GM21447 (cell line): ENCODE data around the gene FGFRL1.
A peak's percentile ranks its signal among the peaks of the same experiment; 100 is the strongest.
"Not testable (repeated sequence)": the region's sequence is repeated elsewhere in the genome, so short reads cannot be mapped to it uniquely, and the experiment has no call there.

Experiments
- ATAC-seq: cut with Tn5 transposase; IDR thresholded peaks from one replicate; pipeline ENCODE4 v1.9.1; 2021; ENCODE audit not compliant: unreplicated experiment

The FGFRL1 gene

DNA sequence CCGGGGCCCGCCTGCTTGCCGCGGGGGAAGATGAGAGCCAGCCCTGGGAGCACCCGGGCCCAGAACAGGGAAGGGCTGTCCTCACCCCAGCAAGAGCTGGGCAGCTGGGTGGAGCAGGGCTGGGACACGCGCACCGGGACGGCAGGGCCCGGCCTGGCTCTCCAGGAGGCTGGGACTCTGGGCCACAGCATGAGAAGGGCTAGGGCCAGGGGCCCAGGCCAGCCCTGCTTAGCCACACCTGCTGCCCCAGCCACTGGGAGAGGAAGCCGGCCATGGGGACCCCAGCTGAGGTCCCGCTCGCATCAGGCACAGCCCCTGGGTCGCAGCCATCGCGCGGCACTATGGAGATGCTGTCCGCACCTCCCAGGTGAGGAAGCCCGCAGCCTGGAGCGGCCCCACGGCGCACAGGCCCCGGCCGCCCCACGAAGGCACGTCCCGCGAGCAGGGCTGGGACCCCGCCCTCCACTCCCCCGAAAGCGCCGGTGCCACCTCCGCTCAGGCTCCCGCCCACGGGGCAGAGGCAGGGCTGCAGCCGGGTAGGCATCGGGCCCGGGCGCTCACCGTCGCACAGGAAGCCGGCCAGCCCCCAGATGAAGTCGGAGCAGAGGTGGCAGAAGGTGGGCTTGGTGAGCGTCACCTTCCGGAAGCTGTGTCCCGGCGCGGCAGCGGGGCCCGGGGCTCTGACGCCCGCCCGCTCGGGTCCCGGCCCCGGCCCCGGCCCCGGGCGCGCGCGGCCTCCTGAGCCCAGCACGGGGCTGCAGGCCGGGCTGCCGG lies 38.6 kb upstream of the FGFRL1 start:
- ATAC-seq: peak; percentile 36

DNA sequence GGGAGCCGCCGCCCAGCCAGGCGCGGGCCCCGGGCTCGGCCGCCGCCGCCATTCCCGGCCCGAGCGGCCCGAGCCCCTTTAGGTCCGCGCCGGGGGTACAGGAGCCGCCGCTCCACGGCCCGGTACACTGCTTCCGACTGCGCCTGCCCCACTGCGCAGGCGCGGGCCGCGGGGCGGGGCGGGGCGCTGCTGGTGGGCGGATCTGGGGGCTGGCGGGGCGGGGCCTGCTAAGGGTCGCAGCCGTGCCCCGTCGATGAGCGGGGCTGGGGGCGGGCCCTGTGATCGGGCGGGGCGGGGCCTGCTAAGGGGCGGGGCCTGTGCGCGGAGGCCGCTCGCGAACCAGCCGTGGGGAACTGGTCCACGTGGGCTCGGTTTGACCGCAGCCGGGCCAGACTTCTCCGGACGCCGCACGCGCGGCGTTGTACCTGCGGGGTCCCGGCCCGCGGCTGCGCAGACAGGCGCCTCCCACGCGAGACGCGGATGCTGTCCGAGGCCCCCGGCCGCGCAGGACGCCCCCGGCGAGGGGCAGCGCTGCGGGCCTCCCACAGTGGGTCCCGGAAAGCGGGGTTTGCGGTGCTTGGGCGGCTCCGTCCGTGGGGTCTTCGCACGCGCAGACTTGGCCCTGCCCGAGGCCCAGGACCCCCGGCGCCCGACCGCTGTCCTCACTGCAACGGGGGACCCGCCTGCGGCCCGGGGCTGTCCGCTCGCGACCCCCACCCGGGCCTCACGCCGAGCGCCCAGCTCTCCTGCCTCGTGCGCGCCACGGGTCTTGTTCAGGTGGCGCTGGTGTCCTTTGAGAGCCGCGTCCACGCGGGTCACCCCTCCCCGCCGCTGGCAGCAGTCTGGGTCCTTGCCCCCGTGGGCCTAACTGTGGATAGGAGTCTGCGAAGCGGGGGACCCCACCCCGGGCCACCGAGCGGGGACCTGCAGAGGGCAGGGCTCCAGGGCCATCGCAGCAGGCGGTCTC lies 37.7 kb upstream of the FGFRL1 start, which contains the start of gene DGKQ:
TSS of gene DGKQ (minus strand) at position 139 of the 967 bp plus-strand sequence. CDS start at position 52, 87 bp downstream.
- ATAC-seq: peak; percentile 59

DNA sequence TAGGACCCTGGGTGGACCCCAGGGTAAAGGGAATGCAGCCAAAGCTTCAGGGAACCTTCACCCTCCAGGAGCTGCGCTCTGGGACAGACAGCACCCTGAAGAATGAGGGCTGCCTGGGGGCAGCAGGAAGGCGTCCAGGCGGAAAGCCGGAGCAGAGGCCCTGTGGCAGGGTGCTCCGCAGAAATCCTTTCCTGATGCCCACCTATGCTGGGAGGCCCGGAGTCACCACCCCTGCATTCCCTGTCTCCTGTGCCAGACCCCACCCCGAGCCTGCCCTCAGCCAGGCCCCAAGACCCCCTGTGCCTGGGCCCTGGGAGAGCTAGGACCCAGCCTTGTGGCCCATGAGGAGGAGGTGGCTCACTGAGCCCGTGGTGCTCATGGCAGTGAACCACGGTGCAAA lies 36.8 kb upstream of the FGFRL1 start:
- no peak for ATAC-seq

DNA sequence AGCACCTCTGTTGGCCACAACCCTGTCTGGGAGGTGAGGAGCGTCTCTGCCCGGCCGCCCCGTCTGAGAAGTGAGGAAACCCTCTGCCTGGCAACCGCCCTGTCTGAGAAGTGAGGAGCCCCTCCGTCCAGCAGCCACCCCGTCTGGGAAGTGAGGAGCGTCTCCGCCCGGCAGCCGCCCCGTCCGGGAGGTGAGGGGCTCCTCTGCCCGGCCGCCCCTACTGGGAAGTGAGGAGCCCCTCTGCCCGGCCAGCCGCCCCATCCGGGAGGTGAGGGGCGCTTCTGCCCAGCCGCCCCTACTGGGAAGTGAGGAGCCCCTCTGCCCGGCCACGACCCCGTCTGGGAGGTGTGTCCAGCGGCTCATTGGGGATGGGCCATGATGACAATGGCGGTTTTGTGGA lies 35.4 kb upstream of the FGFRL1 start:
- not testable (repeated sequence) for ATAC-seq

DNA sequence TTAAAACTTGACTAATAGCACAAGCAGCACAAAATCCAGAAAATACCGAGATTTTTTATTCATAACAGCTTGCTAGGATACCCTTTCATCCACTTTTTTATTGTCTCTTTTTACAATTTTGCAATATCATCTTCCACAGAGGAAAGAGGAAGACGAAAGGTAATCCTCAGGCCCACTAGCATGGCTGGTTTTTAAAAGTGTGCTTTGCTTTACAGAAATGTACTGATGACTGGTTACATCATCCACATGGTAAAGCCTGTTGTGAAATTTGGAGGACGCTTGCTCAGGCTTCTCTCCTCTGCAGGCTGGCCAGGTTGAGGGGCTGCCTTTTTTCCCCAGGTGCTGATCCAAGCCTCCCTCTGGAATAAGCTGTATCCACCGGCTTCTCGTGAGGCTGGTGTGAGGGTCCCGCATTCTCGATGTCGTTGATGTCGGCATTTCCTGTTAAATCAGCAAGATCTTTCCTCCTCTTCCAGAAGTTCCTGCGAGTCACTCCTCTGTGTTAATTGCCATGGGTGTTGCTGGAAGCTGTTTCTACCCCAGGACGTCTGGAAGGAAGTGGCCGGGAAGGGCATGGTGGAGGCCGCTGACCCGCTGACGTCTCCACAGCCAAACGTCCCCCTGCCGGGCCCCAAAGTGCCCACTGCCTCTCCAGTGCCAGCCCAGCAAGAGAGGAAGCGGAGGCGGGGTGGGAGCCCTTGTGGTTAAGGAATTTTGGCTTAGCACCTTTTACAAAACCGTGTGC lies 32.3 kb upstream of the FGFRL1 start:
- ATAC-seq: no peak

DNA sequence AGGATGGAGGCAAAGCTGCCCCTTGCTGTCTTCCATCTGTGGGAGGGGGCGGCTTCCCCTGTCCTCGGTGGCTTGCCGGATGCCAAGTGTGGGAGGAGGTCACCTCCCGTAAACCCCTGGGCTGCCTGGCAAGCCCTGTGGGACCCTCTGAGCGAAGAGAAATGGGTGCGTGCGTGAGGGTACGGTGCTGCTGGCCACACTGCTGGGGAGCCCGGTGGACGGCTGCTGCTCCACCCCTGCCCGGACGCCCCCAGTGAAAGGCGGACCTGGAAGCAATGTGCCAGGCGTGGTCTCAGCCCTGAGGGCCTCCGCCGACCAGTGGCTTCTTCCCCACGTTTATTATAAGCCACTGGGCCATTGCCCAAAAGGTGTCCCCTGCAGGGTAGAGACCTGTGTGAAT lies 29.1 kb upstream of the FGFRL1 start:
- no peak for ATAC-seq

DNA sequence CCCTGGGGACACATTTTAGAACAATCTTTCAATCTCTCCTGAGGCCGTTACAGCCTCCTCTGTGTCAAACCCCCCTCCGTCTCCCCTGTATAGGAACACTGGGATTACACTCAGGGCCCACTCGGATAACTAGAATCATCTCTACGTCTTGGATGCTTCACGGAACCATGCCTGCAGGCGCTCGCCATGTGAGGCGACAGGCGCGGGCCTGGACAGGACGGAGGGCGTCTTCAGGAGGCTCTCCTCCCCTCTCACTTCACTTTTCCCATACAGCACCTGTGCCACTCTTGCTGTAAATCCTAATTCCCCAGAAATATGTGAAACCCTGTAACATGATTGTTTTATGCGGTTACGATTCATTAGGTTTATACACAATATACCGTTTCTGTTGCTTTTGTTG lies 28.6 kb upstream of the FGFRL1 start:
- ATAC-seq: no peak

DNA sequence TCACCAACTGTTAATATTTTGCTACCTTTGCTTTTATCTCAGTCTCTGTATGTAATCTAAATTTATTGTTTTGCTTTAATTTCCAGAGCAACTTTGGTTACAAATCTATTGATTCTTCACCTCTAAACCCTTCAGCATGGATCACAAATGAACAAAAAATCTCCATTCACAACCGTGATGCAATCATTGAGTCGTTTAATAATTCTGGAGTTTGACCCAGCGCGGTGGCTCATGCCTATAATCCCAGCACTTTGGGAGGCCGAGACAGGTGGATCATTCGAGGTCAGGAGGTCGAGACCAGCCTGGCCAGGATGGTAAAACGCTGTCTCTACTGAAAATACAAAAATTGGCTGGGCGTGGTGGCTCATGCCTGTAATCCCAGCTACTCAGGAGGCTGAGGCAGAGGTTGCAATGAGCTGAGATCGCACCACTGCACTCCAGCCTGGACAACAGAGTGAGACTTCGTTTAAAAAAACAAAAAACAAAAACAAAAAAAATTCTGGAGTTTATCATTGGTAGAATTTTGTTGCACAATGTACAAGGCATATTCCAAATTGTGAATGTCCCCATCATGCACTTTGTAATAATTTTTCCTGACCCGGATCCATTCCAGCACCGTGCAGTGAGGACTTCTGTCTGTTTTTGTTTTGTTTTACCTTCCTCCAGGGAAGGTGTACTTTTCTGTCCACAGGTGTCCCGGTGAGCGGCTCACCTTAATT lies 26.9 kb upstream of the FGFRL1 start:
- no peak for ATAC-seq

DNA sequence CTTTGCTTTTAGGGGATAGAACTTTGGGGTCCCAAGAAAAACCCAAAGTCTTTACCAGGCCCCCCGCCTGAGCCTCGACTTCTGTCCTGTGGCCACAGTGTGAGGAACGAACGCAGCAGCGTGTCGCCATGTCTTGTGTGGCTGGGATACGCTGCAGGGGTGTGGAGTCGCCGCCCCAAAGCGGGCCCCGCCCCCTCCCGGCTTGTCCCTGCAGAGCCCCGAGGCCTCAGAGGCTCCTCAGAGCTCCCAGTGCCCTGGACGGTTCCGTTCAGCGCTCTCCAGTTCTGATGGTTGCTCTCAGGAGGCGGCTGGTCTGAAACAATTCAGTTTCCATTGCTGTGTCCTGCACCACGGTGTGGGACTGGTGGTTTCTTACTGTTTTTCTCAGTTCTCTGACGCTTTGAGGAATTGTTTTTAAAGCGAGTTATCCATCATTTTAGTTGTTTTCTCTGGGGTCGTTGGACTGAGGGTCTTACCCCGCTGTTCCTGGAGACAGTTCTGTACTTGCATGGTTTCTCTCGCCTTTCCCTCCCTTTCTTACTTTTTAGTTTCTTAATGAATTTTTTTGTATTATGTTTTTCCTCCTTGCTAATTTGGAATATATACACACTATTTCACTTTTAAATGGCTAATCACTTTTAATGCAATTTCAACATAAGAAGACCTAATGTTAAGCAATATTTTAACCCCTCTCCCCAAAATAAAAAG lies 26.1 kb upstream of the FGFRL1 start:
- ATAC-seq: no peak

DNA sequence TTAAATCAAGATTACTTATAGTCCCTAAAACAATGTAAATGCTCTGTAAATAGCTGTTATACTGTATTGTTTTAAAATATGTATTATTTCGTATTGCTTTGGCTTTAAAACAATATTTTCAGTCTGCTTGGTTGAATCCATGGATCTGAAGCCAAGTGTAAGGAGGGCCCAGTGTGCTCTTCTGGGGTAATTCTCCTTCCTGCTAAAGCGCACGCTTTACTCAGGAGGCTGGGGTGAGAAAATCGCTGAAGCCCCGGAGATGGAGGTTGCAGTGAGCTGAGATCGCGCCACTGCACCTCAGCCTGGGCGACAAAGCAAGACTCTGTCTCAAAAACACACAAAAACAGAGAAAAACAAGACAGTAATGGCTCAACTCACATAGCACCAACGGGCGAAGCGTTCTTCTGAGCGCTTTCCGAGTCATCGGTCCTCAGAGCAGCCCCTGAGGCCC lies 25.0 kb upstream of the FGFRL1 start:
- ATAC-seq: peak; percentile 17

DNA sequence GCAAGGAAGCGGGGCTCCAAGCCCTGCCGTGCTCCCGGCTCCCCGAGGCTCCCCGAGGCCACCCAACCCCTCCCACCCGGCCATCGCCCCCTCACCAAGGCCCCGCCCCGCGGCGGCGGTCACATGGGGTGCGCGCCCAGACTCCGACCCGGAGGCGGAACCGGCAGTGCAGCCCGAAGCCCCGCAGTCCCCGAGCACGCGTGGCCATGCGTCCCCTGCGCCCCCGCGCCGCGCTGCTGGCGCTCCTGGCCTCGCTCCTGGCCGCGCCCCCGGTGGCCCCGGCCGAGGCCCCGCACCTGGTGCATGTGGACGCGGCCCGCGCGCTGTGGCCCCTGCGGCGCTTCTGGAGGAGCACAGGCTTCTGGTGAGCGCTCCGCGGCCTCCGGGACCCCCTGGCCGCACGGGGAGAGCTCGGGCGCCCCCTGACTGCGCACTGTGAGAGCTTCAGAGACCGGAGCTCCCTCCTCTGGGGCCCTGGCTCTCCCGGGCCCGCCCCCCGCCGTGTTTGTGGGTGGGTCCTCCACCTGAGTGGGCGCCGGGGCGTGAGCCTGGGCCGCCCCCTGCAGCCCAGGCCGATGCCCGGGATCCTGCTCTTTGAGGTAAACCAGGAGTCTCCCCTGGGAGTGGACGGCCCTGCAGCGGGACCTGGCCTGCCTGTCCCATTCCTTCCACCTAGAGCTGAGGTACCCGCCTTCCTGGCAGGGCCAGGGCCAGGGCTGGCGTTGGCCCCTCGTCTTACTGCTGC lies 24.4 kb upstream of the FGFRL1 start, which contains the start of gene IDUA:
TSS of gene IDUA (plus strand) at position 166 of the 745 bp plus-strand sequence. CDS start at position 207, 41 bp downstream.
- ATAC-seq: peak; percentile 74

DNA sequence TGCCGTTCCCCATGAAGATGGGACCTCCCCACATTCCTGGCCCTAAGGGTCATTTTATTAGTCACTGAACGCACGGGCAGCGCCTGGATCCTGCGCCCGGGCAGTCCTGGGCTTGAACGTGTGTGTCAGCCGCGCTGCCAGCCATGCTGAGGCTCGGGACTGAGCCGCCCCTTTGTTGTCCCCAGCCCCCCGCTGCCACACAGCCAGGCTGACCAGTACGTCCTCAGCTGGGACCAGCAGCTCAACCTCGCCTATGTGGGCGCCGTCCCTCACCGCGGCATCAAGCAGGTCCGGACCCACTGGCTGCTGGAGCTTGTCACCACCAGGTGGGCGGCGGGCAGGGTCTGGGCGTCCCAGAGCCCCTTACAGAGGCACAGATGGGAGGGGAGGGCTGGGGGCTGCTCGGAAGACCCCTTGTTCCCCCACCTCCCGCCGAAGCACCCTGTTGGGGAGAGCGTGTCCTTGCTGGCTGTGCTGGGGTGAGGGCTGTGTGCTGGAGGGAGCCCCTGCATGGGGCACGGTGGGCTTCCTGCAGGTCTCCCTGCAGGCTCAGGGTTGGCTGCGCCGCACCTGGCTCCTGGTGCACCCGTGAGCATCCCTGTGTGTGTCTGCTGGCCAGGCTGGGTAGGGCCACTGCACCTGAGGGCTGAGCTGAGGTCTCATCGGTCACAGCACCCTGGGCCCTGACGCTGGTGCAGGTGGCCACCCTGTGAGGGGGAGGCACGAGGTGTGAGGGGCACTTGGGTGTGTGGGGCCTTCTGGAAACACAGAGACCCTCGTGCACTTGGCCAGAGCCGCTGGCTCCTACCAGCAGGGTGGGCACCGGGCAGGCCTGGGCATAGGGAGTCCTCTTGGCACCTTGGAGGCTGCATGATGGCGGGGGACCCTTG lies 23.6 kb upstream of the FGFRL1 start:
- ATAC-seq: no peak

DNA sequence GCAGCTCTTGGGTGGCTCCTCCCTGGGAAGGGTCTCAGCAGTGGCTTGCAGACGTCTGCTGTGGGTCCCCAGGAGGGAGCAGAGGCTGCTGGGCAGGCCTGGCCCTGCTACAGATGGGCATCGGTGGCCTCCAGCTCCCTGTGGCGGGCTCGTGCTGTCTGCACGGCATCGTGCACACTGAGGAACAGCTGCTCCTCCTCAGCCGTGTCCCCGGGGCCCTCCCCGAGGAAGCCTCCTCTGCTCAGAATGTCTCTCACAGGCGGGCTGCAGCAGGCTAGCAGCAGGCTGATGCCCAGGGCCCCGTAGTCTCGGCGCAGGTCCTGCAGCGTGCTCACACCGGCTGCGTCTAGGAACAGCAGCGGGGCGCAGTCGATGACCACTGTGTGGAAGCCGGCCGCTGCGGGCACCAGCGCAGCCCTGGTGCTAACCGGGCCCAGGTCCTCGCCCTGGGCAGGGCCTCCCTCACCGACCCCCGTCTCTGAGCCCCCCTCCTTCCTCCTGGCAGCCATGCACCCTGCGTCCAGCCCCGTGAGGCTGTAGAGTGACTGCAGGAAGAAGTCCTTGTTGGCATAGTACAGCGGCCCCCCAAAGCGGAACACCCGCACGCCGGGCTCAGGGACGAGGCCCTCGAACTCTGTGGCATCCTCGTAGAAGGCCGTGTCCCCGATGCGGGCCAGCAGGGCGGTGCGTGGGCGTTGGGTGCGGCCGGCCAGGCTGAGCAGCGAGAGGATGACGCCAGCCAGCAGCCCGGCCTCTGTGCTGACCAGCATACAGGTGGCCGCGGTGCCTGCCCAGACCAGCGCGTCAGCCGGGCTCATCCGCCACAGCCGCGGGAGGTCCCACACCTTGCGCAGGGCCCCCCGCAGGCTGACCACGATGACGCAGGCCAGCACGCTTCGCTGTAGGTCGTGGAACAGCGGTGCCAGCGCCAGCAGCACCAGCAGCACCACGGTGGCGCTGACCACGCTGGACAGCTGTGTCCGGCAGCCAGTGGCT lies 22.4 kb upstream of the FGFRL1 start:
- no peak for ATAC-seq

DNA sequence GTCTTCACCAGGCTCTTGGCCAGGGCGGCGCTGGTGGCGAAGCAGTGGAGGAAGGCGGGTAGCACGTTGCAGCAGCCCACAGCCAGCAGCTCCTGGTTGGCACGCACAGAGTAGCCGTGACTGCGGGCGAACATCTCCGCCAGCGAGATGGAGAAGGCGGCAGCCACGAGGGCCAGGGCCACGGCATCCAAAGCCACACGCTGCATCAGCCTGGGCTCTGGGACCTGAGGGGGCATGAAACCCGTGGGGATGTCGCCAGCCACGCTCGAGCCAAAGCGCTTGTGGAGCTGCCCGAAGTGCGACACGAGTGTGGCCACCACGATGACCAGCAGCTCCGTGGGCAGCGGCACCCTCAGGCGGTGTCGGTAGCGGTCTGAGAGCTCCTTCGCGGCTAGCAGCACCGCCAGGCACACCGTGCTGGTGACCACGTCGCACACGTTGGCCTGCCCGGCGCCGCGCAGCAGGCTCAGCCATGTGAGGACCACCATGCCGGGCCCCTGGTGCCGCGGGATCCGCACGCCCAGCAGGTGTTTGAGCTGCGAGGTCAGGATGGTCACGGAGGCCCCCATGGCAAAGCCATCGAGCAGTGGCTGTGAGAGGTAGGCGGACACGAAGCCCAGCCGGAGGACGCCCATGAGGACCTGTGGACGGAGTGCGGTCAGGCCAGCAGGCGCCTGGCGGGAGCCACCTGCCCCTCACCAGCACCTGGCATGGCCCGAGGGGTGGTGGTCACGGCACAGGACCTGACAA lies 21.5 kb upstream of the FGFRL1 start:
- ATAC-seq: no peak

DNA sequence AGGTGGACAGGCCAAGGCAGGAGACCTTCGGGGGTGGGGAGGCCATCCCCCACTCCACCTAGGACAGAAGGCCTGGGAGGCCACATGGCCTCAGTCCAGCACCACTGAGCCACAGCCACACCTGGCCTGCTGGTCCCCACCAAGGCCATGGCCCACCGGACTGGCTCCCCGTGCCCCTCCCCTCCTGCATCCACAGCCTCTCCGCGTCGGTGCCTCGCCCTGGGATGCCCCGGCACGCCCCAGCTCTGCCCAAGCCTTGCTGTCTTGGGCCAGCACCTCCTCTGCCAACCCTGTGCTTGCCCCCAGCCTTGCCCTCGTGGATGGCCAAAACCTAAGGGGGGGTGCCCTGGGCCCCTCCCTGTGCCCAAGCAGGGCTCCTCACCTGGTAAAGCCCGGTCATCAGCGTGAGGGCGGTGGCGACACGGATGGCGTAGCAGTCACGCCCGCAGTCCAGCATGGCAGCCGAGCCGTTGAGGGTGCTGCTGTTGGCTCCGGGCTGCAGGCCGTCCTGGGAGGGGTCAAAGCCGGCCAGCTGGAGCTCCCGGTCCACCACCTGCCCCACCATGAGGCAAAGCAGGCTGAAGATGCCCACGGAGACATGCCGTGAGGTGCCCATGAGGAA lies 20.6 kb upstream of the FGFRL1 start:
- no peak for ATAC-seq
